ENCODE measurements around the gene SMYD3.

GRCh38 chr1:246512230-246512629 is 5.2 kb upstream of the SMYD3 start:
- TF ChIP-seq YY1 (IDR thresholded peaks at IDR 0.05; ENCODE audit: insufficient read depth, insufficient read length) (no peak), SUZ12 (IDR thresholded peaks at IDR 0.05; ENCODE audit: extremely low read depth, insufficient read depth, insufficient read length) (no peak), ZNF274 (IDR thresholded peaks at IDR 0.05; ENCODE audit: low read depth, low read length) (no peak)
